Fibroblast of lung (primary cell): Measurements from ENCODE around the gene PPFIBP1.

Experiments
- CTCF ChIP-seq, 2 donors: IDR thresholded peaks in 1 of 2; conservative IDR thresholded peaks in 1 of 2; 1 replicate in 1 of 2; 2 replicates in 1 of 2; pipeline ENCODE4 v1.5.1; 2011 to 2012; ENCODE audit warnings: low read length in 2 of 2, control low read depth in 1 of 2, inconsistent platforms in 1 of 2, low read depth in 1 of 2, mild to moderate bottlenecking in 1 of 2
- EZH2 ChIP-seq: IDR thresholded peaks from 2 replicates; pipeline ENCODE4 v1.5.1; 2012; ENCODE audit warnings: low read length, control low read depth, mild to moderate bottlenecking; ENCODE audit errors: missing control alignments

DNA sequence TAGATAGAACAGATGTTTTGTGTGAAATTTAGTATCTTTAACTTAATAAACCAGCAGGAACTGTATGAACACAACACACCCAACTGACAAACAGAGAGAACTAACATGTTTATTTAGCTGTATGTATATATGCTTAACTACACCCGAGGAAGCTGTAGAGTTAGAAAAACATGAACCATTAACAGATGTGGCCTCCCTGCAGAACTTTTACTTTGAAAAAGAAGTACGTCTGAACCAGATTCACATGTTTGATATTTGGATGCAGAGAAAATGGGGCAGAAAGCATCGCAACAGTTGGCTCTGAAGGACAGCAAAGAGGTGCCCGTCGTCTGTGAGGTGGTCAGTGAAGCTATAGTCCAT is 172.3 kb downstream of the PPFIBP1 start, which contains the start of gene REP15:
- TF ChIP-seq CTCF (conservative IDR thresholded peaks at IDR 0.05 in 1 of 2, IDR thresholded peaks at IDR 0.05 in 1 of 2; ENCODE audit: low read depth in 1 of 2, low read length in 2 of 2) (no peak), EZH2 (no peak)
